HG03064 (cell line): Measurements from ENCODE around the gene LCE2D.
"Not testable (repeated sequence)": the region's sequence is repeated elsewhere in the genome, so short reads cannot be mapped to it uniquely, and the experiment has no call there.

Source experiments
- ATAC-seq: cut with Tn5 transposase; IDR thresholded peaks from one replicate; pipeline ENCODE4 v1.9.1; 2021; ENCODE audit warnings: low read depth; ENCODE audit not compliant: unreplicated experiment

LCE2D gene

GRCh38 chr1:152685823-152686222, 22.6 kb downstream of the LCE2D start, which contains the start of gene LCE2B:
Gene LCE2B (plus strand): TSS chr1:152686123. CDS start chr1:152686844, 721 bp downstream.
- not testable (repeated sequence) for ATAC-seq

- ATAC-seq, result no peak
These were observed 34.8 kb downstream of the LCE2D start, which contains the start of gene LCE2A for GRCh38 chr1:152697701-152698600. Gene LCE2A (plus strand): TSS chr1:152698345. CDS start chr1:152698902, 557 bp downstream.

DNA sequence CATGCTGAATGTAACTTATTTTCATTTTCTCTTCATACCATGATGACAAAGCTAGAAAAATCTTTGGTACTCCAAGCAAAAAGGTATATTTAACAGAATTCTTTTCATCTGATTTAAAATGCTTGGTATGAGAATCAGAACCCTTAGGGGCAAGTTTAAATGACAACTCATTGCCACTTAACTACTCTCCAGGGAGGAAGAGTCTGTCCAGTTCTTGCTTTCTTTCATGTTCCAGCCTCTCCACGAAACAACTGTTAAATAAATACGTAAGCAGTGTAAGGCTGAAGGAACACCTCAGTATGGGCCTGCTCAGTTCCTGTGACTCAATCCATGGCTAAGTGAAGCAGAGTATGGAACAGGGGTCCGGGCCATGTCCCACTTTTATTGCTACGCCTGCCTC, 36.6 kb downstream of the LCE2D start:
- no peak for ATAC-seq

GRCh38 chr1:152707860-152708259, 44.7 kb downstream of the LCE2D start, which contains the start of gene LCE4A:
Gene LCE4A (plus strand): TSS chr1:152708160. CDS start chr1:152709076, 916 bp downstream.
- no peak for ATAC-seq
